ENCODE results near the gene EDRF1. TPM values are rescaled to one million over a fixed set of nuclear protein-coding genes. Genes with fewer than 3 reads are reported as not detected.

The EDRF1 gene
- total and polyA plus RNA-seq, 2 donors from 2014 or later = 11.4 to 25.3 TPM

DNA sequence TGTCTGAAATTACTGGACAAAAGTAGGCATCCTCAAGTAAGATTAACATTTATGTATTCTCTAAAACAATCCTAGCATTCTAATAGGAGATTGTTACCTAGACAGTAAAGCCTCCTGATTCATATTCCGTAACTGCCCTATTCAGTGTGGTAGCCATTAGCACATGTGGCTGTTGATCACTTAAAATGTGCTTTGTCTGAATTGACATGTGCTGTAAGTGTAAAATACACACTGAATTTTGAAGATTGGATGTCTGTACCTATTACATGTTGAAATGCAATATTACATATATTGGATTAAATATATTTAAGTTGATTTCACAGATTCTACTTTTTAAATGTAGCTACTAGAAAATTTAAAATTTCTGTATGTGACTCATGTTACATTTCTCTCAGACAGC, 14.6 kb downstream of the EDRF1 start:
- TF ChIP-seq, protein P1, sequence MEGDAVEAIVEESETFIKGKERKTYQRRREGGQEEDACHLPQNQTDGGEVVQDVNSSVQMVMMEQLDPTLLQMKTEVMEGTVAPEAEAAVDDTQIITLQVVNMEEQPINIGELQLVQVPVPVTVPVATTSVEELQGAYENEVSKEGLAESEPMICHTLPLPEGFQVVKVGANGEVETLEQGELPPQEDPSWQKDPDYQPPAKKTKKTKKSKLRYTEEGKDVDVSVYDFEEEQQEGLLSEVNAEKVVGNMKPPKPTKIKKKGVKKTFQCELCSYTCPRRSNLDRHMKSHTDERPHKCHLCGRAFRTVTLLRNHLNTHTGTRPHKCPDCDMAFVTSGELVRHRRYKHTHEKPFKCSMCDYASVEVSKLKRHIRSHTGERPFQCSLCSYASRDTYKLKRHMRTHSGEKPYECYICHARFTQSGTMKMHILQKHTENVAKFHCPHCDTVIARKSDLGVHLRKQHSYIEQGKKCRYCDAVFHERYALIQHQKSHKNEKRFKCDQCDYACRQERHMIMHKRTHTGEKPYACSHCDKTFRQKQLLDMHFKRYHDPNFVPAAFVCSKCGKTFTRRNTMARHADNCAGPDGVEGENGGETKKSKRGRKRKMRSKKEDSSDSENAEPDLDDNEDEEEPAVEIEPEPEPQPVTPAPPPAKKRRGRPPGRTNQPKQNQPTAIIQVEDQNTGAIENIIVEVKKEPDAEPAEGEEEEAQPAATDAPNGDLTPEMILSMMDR (IDR thresholded peaks at IDR 0.05; ENCODE audit: borderline replicate concordance, extremely low read depth, insufficient read depth) = no peak

DNA sequence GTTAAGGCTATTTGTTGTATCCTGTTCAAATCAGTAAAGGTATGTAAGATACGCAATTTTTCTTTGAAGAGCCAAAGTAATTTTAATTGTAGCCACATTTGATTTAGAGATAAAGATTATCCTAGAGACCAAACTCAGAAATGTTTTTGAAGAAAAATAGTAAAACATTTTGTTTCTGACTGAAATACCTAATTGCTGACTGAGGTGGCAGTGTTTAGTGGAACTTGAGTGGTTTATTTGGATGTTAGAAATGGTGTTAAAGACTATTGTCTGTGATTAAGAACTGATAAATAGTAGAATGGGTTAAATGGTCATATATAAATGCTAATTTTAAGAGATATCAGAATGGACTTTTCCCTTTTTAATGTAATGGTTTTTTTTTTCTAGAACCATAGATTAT, 15.3 kb downstream of the EDRF1 start:
- Histone ChIP-seq H3K4me1 (ENCODE audit: control insufficient read depth in 2 of 3, insufficient read depth in 2 of 3, low read depth in 1 of 3, low read length in 3 of 3) (no peaks in the 10 kb centered on the region), H3K4me3 (ENCODE audit: low read length in 3 of 3) (no peak overlapping the region), H3K9ac (ENCODE audit: low read length in 3 of 3) (no peak overlapping the region), H3K27me3 (ENCODE audit: control insufficient read depth, insufficient read depth, low read length) (no peaks in the 10 kb centered on the region), H3K27ac (ENCODE audit: low read depth in 2 of 2, low read length in 2 of 2) (no peak overlapping the region), H3K9me3 (ENCODE audit: control insufficient read depth in 2 of 3, insufficient read depth in 1 of 3, low read length in 3 of 3) (no peaks in the 10 kb centered on the region), H3K36me3 (ENCODE audit: control insufficient read depth in 2 of 3, insufficient read depth in 3 of 3, low read length in 3 of 3) (peaks cover 14 to 75% (median 59%) of the 10 kb centered on the region in 3 donors)
- DNase-seq (no peak), FAIRE-seq (peak; percentile 35)
- TF ChIP-seq, protein P1 (IDR thresholded peaks at IDR 0.05; ENCODE audit: borderline replicate concordance, extremely low read depth, insufficient read depth) = no peak
- intact Hi-C loops (cut with DNase I) = no loop called here

More for the DNA sequence above, 14.6 kb downstream of the EDRF1 start:
- Histone ChIP-seq H3K36me3 (ENCODE audit: control insufficient read depth in 2 of 3, insufficient read depth in 3 of 3, low read length in 3 of 3) (peaks cover 17 to 77% (median 58%) of the 10 kb centered on the region in 3 donors), H3K4me1 (ENCODE audit: control insufficient read depth in 2 of 3, insufficient read depth in 2 of 3, low read depth in 1 of 3, low read length in 3 of 3) (no peaks in the 10 kb centered on the region), H3K4me3 (ENCODE audit: low read length in 3 of 3) (no peak overlapping the region), H3K9ac (ENCODE audit: low read length in 3 of 3) (no peak overlapping the region), H3K27me3 (ENCODE audit: control insufficient read depth, insufficient read depth, low read length) (no peaks in the 10 kb centered on the region), H3K27ac (ENCODE audit: low read depth in 2 of 2, low read length in 2 of 2) (no peak overlapping the region), H3K9me3 (ENCODE audit: control insufficient read depth in 2 of 3, insufficient read depth in 1 of 3, low read length in 3 of 3) (no peaks in the 10 kb centered on the region)
- no peak for FAIRE-seq
- no peak for DNase-seq
- intact Hi-C loops (cut with DNase I) = no loop called here

- peaks cover 5 to 56% (median 55%) of the 10 kb centered on the region in 3 donors for H3K36me3 ChIP-seq (ENCODE audit: control insufficient read depth in 2 of 3, insufficient read depth in 3 of 3, low read length in 3 of 3)
- no peak overlapping the region for H3K27ac ChIP-seq (ENCODE audit: low read depth in 2 of 2, low read length in 2 of 2)
- no peaks in the 10 kb centered on the region for H3K27me3 ChIP-seq (ENCODE audit: control insufficient read depth, insufficient read depth, low read length)
- no peaks in the 10 kb centered on the region for H3K9me3 ChIP-seq (ENCODE audit: control insufficient read depth in 2 of 3, insufficient read depth in 1 of 3, low read length in 3 of 3)
- FAIRE-seq (no peak), DNase-seq (no peak)
- TF ChIP-seq, protein P1 (IDR thresholded peaks at IDR 0.05; ENCODE audit: borderline replicate concordance, extremely low read depth, insufficient read depth) = no peak
- no peak overlapping the region for H3K9ac ChIP-seq (ENCODE audit: low read length in 3 of 3)
- no peaks in the 10 kb centered on the region for H3K4me1 ChIP-seq (ENCODE audit: control insufficient read depth in 2 of 3, insufficient read depth in 2 of 3, low read depth in 1 of 3, low read length in 3 of 3)
- no peak overlapping the region for H3K4me3 ChIP-seq (ENCODE audit: low read length in 3 of 3)
- intact Hi-C loops (cut with DNase I) = no loop called here
These were observed 18.7 kb downstream of the EDRF1 start for GRCh38 chr10:125738206-125738605.
